Measurements from ENCODE around the gene BBS9. TPM values are rescaled to one million over a fixed set of nuclear protein-coding genes. Genes with fewer than 3 reads are reported as not detected.

Gene BBS9
- total and polyA plus RNA-seq, 2 donors (not counting 3 experiments of a cell fraction or from before 2014, with no cell fraction given), result 5.7 to 17.4 TPM

- intact Hi-C loops (cut with micrococcal nuclease), result loop anchor here (1.0 to 10.0 kb wide), 7 partner anchors 237 to 904 kb away; no protein-coding TSS in a partner anchor
- no peak overlapping the region for H3K4me2 ChIP-seq (ENCODE audit: insufficient read depth, low read length)
- dilution Hi-C loops (cut with MboI; ENCODE audit: extremely low pct_ligation_motif_present, low sequenced_read_pairs), result no loop called here
- no peaks in the 10 kb centered on the region for H4K20me1 ChIP-seq (replicated peaks; ENCODE audit: control insufficient read depth, extremely low read depth, insufficient read depth, low read length)
- no peaks in the 10 kb centered on the region for H3K9me1 ChIP-seq (replicated peaks; ENCODE audit: control insufficient read depth, extremely low read depth, insufficient read depth, low read length)
- DNase-seq (ENCODE audit: low read depth, low spot score), result no peak
- H3K4me3 ChIP-seq (replicated peaks in 1 of 3; ENCODE audit: insufficient read depth in 1 of 3, low read depth in 1 of 3, low read length in 3 of 3), result no peak overlapping the region
- no peak overlapping the region for H3K9ac ChIP-seq (replicated peaks; ENCODE audit: extremely low read depth, insufficient read depth, low read length)
- no peaks in the 10 kb centered on the region for H3K9me3 ChIP-seq (replicated peaks; ENCODE audit: control insufficient read depth, insufficient read depth, low read length)
- H3K4me1 ChIP-seq (ENCODE audit: control insufficient read depth, extremely low read depth, insufficient read depth, low read length), result no peaks in the 10 kb centered on the region
- H3K27me3 ChIP-seq (ENCODE audit: control insufficient read depth in 2 of 2, insufficient read depth in 2 of 2, low read length in 2 of 2), result no peaks in the 10 kb centered on the region
- no peak overlapping the region for H2AFZ ChIP-seq (ENCODE audit: low read depth, low read length)
- POLR2A ChIA-PET, result no interaction called here
- no TSS peak for BruUV-seq (replicated peaks)
- CTCF ChIA-PET, result interaction anchor here (0.7 to 7.3 kb wide), 17 partner anchors 10 to 1136 kb away, joined by 3 to 109 read pairs (median 4); no protein-coding TSS in a partner anchor
- H3K79me2 ChIP-seq (ENCODE audit: control insufficient read depth, insufficient read depth, low read length), result no peaks in the 10 kb centered on the region
- no peak for FAIRE-seq
- no peak overlapping the region for H3K27ac ChIP-seq (ENCODE audit: insufficient read depth, low read depth, low read length)
- H3K36me3 ChIP-seq (ENCODE audit: control insufficient read depth in 2 of 2, extremely low read depth in 1 of 2, insufficient read depth in 2 of 2, low read length in 2 of 2), result no peaks in the 10 kb centered on the region
- no peak for TF ChIP-seq GATA2 (IDR thresholded peaks at IDR 0.05; ENCODE audit: insufficient read depth, insufficient read length, low read depth, low read length)
- no peak for TF ChIP-seq EZH2 (IDR thresholded peaks at IDR 0.05; ENCODE audit: borderline replicate concordance, low read depth, low read length, severe bottlenecking)
- TF ChIP-seq POLR2A (IDR thresholded peaks at IDR 0.05; ENCODE audit: low read depth, low read length), result no peak
- no peak for TF ChIP-seq MYC (IDR thresholded peaks at IDR 0.05; ENCODE audit: low read depth, low read length)
Observed at GRCh38 chr7:33184828-33185227, 55.5 kb downstream of the BBS9 start.

GRCh38 chr7:33185786-33186185 lies 56.4 kb downstream of the BBS9 start:
- Histone ChIP-seq H3K4me1 (ENCODE audit: control insufficient read depth, extremely low read depth, insufficient read depth, low read length) (no peaks in the 10 kb centered on the region), H4K20me1 (replicated peaks; ENCODE audit: control insufficient read depth, extremely low read depth, insufficient read depth, low read length) (no peaks in the 10 kb centered on the region), H3K36me3 (ENCODE audit: control insufficient read depth in 2 of 2, extremely low read depth in 1 of 2, insufficient read depth in 2 of 2, low read length in 2 of 2) (no peaks in the 10 kb centered on the region), H3K79me2 (ENCODE audit: control insufficient read depth, insufficient read depth, low read length) (no peaks in the 10 kb centered on the region), H3K9ac (replicated peaks; ENCODE audit: extremely low read depth, insufficient read depth, low read length) (no peak overlapping the region), H3K9me1 (replicated peaks; ENCODE audit: control insufficient read depth, extremely low read depth, insufficient read depth, low read length) (no peaks in the 10 kb centered on the region), H3K9me3 (replicated peaks; ENCODE audit: control insufficient read depth, insufficient read depth, low read length) (no peaks in the 10 kb centered on the region), H3K4me3 (replicated peaks in 1 of 3; ENCODE audit: insufficient read depth in 1 of 3, low read depth in 1 of 3, low read length in 3 of 3) (no peak overlapping the region), H2AFZ (ENCODE audit: low read depth, low read length) (no peak overlapping the region), H3K4me2 (ENCODE audit: insufficient read depth, low read length) (no peak overlapping the region), H3K27ac (ENCODE audit: insufficient read depth, low read depth, low read length) (no peak overlapping the region), H3K27me3 (ENCODE audit: control insufficient read depth in 2 of 2, insufficient read depth in 2 of 2, low read length in 2 of 2) (no peaks in the 10 kb centered on the region)
- dilution Hi-C loops (cut with MboI; ENCODE audit: extremely low pct_ligation_motif_present, low sequenced_read_pairs), result no loop called here
- intact Hi-C loops (cut with micrococcal nuclease), result loop anchor here (1.0 to 10.0 kb wide), 7 partner anchors 237 to 903 kb away; no protein-coding TSS in a partner anchor
- CTCF ChIA-PET, result interaction anchor here (0.7 to 7.3 kb wide), 19 partner anchors 9 to 1135 kb away, joined by 3 to 109 read pairs (median 4); no protein-coding TSS in a partner anchor
- BruUV-seq (replicated peaks), result no TSS peak
- TF ChIP-seq CTCF (IDR thresholded peaks at IDR 0.05; ENCODE audit: extremely low read depth in 1 of 2, insufficient read depth in 1 of 2, low read depth in 1 of 2, low read length in 2 of 2) (peak; percentile 34 to 52), EZH2 (IDR thresholded peaks at IDR 0.05; ENCODE audit: borderline replicate concordance, low read depth, low read length, severe bottlenecking) (no peak), JUN (IDR thresholded peaks at IDR 0.05; ENCODE audit: borderline replicate concordance, insufficient read depth, insufficient read length, low read depth) (no peak)
- DNase-seq (ENCODE audit: low read depth, low spot score) (peak; percentile 63), FAIRE-seq (peak; percentile 61)
- POLR2A ChIA-PET, result no interaction called here

All from endothelial cell of umbilical vein (primary cell).